Measurements from ENCODE around the gene TBCA. TPM values are rescaled to one million over a fixed set of nuclear protein-coding genes. Genes with fewer than 3 reads are reported as not detected.

Gene TBCA
- total and polyA plus RNA-seq, 2 experiments from 2014 or later = 117 to 814 TPM

DNA sequence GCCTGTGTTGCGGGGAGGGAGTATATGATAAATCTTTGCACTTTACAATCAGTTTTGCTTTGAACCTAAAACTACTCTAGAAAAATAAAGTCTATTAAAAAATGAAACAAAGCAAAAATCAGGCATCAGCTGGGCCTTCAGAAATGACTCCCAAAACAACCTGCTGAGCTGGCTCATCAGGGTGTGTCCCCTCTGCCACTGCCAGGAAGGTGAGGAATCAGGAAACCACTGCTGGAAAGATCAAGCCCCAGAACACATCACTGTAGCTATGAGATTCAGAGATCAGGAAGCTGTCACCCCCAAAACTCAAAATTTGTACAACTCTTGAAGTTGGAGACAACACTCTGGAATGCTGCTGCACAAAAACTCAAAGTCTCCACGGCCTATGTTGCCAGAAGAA, 40.5 kb upstream of the TBCA start (continued):
- TF ChIP-seq, protein P1, sequence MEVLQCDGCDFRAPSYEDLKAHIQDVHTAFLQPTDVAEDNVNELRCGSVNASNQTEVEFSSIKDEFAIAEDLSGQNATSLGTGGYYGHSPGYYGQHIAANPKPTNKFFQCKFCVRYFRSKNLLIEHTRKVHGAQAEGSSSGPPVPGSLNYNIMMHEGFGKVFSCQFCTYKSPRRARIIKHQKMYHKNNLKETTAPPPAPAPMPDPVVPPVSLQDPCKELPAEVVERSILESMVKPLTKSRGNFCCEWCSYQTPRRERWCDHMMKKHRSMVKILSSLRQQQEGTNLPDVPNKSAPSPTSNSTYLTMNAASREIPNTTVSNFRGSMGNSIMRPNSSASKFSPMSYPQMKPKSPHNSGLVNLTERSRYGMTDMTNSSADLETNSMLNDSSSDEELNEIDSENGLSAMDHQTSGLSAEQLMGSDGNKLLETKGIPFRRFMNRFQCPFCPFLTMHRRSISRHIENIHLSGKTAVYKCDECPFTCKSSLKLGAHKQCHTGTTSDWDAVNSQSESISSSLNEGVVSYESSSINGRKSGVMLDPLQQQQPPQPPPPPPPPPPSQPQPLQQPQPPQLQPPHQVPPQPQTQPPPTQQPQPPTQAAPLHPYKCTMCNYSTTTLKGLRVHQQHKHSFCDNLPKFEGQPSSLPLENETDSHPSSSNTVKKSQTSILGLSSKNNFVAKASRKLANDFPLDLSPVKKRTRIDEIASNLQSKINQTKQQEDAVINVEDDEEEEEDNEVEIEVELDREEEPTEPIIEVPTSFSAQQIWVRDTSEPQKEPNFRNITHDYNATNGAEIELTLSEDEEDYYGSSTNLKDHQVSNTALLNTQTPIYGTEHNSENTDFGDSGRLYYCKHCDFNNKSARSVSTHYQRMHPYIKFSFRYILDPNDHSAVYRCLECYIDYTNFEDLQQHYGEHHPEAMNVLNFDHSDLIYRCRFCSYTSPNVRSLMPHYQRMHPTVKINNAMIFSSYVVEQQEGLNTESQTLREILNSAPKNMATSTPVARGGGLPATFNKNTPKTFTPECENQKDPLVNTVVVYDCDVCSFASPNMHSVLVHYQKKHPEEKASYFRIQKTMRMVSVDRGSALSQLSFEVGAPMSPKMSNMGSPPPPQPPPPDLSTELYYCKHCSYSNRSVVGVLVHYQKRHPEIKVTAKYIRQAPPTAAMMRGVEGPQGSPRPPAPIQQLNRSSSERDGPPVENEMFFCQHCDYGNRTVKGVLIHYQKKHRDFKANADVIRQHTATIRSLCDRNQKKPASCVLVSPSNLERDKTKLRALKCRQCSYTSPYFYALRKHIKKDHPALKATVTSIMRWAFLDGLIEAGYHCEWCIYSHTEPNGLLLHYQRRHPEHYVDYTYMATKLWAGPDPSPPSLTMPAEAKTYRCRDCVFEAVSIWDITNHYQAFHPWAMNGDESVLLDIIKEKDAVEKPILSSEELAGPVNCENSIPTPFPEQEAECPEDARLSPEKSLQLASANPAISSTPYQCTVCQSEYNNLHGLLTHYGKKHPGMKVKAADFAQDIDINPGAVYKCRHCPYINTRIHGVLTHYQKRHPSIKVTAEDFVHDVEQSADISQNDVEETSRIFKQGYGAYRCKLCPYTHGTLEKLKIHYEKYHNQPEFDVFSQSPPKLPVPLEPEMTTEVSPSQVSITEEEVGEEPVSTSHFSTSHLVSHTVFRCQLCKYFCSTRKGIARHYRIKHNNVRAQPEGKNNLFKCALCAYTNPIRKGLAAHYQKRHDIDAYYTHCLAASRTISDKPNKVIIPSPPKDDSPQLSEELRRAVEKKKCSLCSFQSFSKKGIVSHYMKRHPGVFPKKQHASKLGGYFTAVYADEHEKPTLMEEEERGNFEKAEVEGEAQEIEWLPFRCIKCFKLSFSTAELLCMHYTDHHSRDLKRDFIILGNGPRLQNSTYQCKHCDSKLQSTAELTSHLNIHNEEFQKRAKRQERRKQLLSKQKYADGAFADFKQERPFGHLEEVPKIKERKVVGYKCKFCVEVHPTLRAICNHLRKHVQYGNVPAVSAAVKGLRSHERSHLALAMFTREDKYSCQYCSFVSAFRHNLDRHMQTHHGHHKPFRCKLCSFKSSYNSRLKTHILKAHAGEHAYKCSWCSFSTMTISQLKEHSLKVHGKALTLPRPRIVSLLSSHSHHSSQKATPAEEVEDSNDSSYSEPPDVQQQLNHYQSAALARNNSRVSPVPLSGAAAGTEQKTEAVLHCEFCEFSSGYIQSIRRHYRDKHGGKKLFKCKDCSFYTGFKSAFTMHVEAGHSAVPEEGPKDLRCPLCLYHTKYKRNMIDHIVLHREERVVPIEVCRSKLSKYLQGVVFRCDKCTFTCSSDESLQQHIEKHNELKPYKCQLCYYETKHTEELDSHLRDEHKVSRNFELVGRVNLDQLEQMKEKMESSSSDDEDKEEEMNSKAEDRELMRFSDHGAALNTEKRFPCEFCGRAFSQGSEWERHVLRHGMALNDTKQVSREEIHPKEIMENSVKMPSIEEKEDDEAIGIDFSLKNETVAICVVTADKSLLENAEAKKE (CRISPR knock-in tag; IDR thresholded peaks at IDR 0.05) = no peak
- TF ChIP-seq JUNB (IDR thresholded peaks at IDR 0.05; ENCODE audit: unreplicated experiment) (no peak), POLR2AphosphoS5 (IDR thresholded peaks at IDR 0.05; ENCODE audit: low read depth) (no peak)

DNA sequence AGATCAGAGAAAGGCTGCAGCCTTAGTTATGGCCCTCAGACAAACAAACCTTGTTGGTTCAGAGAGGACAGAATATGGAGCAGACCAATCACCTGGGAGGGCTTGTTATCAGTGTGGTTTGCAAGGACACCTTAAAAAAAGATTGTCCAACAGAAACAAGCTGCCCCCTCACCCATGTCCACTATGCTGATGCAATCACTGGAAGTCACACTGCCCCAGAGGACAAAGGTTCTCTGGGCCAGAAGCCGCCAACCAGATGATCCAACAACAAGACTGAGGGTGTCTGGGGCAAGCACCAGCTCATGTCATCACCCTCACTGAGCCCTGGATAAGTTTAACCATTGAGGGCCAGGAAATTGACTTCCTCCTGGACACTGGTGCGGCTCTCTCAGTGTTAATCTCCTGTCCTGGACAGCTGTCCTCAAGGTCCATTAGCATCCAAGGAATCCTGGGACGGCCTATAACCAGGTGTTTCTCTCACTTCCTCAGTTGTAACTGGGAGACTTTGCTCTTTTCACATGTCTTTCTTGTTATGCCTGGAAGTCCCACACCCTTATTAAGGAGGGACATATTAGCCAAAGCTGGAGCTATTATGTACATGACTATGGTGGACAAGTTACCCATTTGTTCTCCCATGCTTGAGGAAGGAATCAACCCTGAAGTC, 36.9 kb upstream of the TBCA start:
- Histone ChIP-seq H3K4me2 (no peak overlapping the region), H3K9me2 (ENCODE audit: insufficient read depth) (peaks cover 13% of the 10 kb centered on the region), H3K27me3 (ENCODE audit: insufficient read depth) (no peaks in the 10 kb centered on the region), H3K4me1 (ENCODE audit: insufficient read depth) (no peaks in the 10 kb centered on the region), H2AFZ (no peak overlapping the region), H3K4me3 (no peak overlapping the region), H3K27ac (ENCODE audit: low read depth) (no peak overlapping the region), H3F3A (replicated peaks; ENCODE audit: low read depth) (no peaks in the 10 kb centered on the region), H3K36me3 (ENCODE audit: insufficient read depth) (no peaks in the 10 kb centered on the region), H3K79me2 (replicated peaks; ENCODE audit: insufficient read depth) (no peaks in the 10 kb centered on the region), H4K20me1 (replicated peaks; ENCODE audit: insufficient read depth) (no peaks in the 10 kb centered on the region)
- H3K9me3 Mint-ChIP-seq = peaks cover 13% of the 10 kb centered on the region; the same call in 2 of the 3 replicates
- no peak overlapping the region for H3K27ac Mint-ChIP-seq
- DNase-seq (ENCODE audit: low spot score) (no peak), ATAC-seq (no peak)
- H3K4me3 Mint-ChIP-seq = no peak overlapping the region
- H3K4me1 Mint-ChIP-seq = no peaks in the 10 kb centered on the region
- no peaks in the 10 kb centered on the region for H3K27me3 Mint-ChIP-seq (ENCODE audit: insufficient read depth, low read depth, poor library complexity)
- H3K36me3 Mint-ChIP-seq (ENCODE audit: low read depth) = peaks cover 7% of the 10 kb centered on the region; the same call in 1 of the 3 replicates
- TF ChIP-seq NANOG (IDR thresholded peaks at IDR 0.05; ENCODE audit: borderline replicate concordance) (no peak), ZNF331 (CRISPR knock-in tag; IDR thresholded peaks at IDR 0.05; ENCODE audit: low read depth) (no peak), JUNB (IDR thresholded peaks at IDR 0.05; ENCODE audit: unreplicated experiment) (no peak), EZH2phosphoT487 (IDR thresholded peaks at IDR 0.05; ENCODE audit: unreplicated experiment) (no peak), STAT1 (IDR thresholded peaks at IDR 0.05; ENCODE audit: unreplicated experiment) (no peak), POLR2AphosphoS5 (IDR thresholded peaks at IDR 0.05; ENCODE audit: low read depth) (no peak)
- TF ChIP-seq, protein P2, sequence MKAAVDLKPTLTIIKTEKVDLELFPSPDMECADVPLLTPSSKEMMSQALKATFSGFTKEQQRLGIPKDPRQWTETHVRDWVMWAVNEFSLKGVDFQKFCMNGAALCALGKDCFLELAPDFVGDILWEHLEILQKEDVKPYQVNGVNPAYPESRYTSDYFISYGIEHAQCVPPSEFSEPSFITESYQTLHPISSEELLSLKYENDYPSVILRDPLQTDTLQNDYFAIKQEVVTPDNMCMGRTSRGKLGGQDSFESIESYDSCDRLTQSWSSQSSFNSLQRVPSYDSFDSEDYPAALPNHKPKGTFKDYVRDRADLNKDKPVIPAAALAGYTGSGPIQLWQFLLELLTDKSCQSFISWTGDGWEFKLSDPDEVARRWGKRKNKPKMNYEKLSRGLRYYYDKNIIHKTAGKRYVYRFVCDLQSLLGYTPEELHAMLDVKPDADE (IDR thresholded peaks at IDR 0.05) = no peak
- TF ChIP-seq, protein P1 (CRISPR knock-in tag; IDR thresholded peaks at IDR 0.05) = no peak
